Spinal cord (tissue), 10 donors: ENCODE results near the gene TBPL2. TPM values are rescaled to one million over a fixed set of nuclear protein-coding genes. Genes with fewer than 3 reads are reported as not detected.

Source experiments
- DNase-seq, 6 donors: peaks; one replicate each; pipeline versions ENCODE4 v3.0.0 to v3.0.0-alpha.2; 2013 to 2015; ENCODE audit warnings: low spot score in 6 of 6, low read depth in 4 of 6
- H3K27ac ChIP-seq: one replicate; pipeline ENCODE4 v1.5.1; 2013; ENCODE audit warnings: low read depth, low read length, control low read depth
- H3K27me3 ChIP-seq: one replicate; pipeline ENCODE4 v1.6.1; 2013; ENCODE audit warnings: low read length; ENCODE audit not compliant: control insufficient read depth, insufficient read depth
- H3K36me3 ChIP-seq: one replicate; pipeline ENCODE4 v1.6.1; 2013; ENCODE audit warnings: low read length; ENCODE audit not compliant: control insufficient read depth, insufficient read depth
- H3K4me1 ChIP-seq: one replicate; pipeline ENCODE4 v1.6.1; 2013; ENCODE audit warnings: low read length; ENCODE audit not compliant: control insufficient read depth, insufficient read depth
- H3K4me3 ChIP-seq: one replicate; pipeline ENCODE4 v1.5.1; 2013; ENCODE audit warnings: low read depth, low read length, control low read depth
- H3K9me3 ChIP-seq: one replicate; pipeline ENCODE4 v1.6.1; 2013; ENCODE audit warnings: low read length; ENCODE audit not compliant: control insufficient read depth, insufficient read depth
- WGBS: methylation state at CpG from one replicate; pipeline ENCODE4 v1.1.5; 2013; ENCODE audit warnings: missing lambda C conversion rate; ENCODE audit not compliant: insufficient coverage; 5-methylcytosine and 5-hydroxymethylcytosine counted together
- polyA plus RNA-seq, 2 donors: library from polyadenylated mRNA; unstranded; fragments of 120-200 nt; gene quantifications; one replicate each; pipeline ENCODE4 v1.2.1, GENCODE V29; 2013; ENCODE audit not compliant: insufficient read length in 2 of 2
- total RNA-seq, 2 donors: library from RNA; depleted of rRNA in 1 of 2; stranded (reverse); fragments of 120-200 nt in 1 of 2; fragments of >200 nt in 1 of 2; gene quantifications; one replicate each; pipeline versions ENCODE4 v1.2.3 to v1.2.4, GENCODE V29; 2013 to 2014
- donor health status: healthy.

The TBPL2 gene
- total and polyA plus RNA-seq, 4 donors, result not detected

DNA sequence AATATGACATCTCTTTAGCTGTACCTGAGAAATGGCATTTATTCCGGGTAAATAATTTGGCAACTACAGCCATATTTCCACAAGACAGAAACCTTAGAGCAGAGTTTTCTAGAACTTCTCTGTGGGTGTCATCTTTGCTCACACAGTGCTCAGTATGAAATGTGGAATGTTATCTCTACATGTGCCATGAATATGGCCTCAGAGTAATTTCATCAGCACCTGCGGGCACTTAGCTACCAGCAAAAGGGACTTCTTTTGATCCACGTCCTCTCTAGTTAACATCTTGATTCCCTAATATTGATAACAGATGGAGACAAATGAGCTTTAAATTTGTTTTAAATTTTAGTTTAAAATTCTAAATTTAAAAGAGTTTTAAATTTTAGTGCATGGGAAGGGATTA, 25.9 kb downstream of the TBPL2 start:
- Histone ChIP-seq H3K36me3 (no peaks in the 10 kb centered on the region), H3K9me3 (no peaks in the 10 kb centered on the region), H3K4me3 (no peak overlapping the region), H3K27ac (no peak overlapping the region), H3K27me3 (peaks cover 2% of the 10 kb centered on the region), H3K4me1 (no peaks in the 10 kb centered on the region)
- DNase-seq, result no peak
- no CpG with 5 or more reads among the region's 3 CpGs for WGBS

DNA sequence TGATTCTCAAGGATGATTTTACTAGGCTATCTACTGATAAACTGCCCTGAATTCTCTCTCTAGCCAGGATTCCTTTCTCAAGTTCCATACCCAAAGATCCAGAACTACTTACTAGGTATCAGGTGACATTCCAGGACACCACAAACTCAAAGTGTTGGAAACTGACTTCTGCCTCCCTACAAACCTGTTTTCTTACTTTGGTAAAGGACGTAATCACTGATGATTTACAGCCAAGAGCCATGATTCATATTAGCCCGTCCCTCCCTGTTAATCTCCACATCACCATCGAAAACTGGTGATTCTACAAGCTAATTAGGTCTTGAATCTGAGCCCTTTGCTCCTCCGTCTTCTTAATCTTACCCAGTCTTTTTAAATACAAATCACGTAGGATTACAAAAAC, 27.7 kb downstream of the TBPL2 start:
- no peak overlapping the region for H3K4me3 ChIP-seq
- peaks cover 2% of the 10 kb centered on the region for H3K27me3 ChIP-seq
- H3K4me1 ChIP-seq, result no peaks in the 10 kb centered on the region
- WGBS, result 90% methylated on average over 3 of the region's 5 CpGs
- H3K36me3 ChIP-seq, result no peaks in the 10 kb centered on the region
- peak in 1 of 6 donors; percentile 4 for DNase-seq
- no peaks in the 10 kb centered on the region for H3K9me3 ChIP-seq
- H3K27ac ChIP-seq, result no peak overlapping the region

DNA sequence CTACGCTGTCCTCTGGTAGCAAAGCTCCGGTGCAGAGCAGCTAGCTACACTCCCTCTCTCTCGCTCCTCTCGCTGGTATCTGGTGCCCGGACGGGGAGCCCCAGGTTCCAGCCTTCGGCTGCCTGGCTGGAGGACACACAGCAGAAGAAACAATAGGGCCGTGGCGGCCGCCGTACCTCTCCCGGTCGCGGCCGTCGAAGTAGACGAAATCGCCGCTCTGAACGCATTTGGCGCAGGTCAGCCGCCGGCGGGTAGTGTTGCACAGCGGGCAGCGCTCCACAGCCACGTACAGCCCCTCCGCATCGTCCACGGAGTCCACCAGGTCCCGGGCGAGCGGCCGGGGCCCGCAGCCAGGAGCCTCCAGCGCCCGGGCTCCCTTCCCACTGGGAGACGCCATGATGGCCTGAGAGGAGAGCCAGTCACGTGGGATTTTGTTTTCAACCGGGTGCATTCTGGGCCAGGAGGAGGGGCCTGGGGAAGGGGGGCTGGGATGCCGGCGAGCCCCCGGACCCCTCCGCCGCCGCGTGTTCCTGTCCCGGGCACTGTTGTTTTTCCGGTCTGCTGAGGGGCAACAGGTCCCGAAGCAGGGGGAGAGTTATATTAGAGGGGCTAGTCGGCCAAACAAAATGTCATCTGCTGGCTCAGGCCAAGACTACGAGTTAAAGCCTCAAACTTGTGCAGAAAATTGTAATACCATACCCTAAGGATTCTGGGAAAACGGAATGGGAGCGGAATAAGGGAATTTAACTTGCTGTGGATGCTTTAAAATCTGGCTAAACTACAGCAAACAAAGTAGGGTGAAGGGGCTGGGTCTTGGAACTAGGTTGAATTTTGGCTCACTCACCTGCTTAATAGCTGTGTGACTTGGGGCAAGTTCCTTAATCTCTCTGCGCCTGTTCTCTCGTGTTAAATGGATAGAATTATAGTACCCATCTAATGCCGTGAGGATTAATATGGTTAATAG, 28.7 kb downstream of the TBPL2 start, which contains the start of gene ATG14:
Gene ATG14 (minus strand): TSS at position 405 of the 964 bp plus-strand sequence. CDS start 8 bp downstream, at position 397.
- Histone ChIP-seq H3K4me3 (peak within 1 kb of the TSS; percentile 88), H3K9me3 (no peaks in the 10 kb centered on the region), H3K36me3 (peaks cover 3% of the 10 kb centered on the region), H3K27ac (peak within 1 kb of the TSS; percentile 87), H3K27me3 (peaks cover 2% of the 10 kb centered on the region), H3K4me1 (no peaks in the 10 kb centered on the region)
- WGBS, result under 1% methylated on average over 50 of the region's 57 CpGs
- peak; percentile 75 to 97 (median 86) for DNase-seq

DNA sequence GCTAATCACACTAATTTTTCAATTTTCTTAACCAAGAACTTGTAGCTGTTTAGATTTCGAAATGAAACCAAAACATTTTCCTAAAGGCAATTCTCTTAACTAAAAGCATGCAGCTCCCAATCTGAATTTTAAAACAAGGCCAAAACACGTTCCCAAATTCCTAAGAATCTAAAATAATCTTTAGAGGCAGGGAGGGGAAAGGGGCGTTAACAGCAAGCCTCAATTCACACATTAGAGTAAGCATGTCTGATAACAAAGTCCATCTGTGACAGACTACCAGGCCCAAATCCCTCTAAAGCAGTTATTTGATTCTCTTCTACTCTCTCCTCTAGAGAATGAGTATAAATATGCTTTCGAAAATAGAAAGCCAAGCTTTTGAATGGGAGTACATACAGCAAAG, 29.5 kb downstream of the TBPL2 start:
- Histone ChIP-seq H3K9me3 (no peaks in the 10 kb centered on the region), H3K36me3 (peaks cover 3% of the 10 kb centered on the region), H3K27me3 (peaks cover 2% of the 10 kb centered on the region), H3K4me1 (no peaks in the 10 kb centered on the region), H3K27ac (no peak overlapping the region), H3K4me3 (peak overlapping the region; percentile 88)
- no peak for DNase-seq
- no CpG with 5 or more reads among the region's 4 CpGs for WGBS

DNA sequence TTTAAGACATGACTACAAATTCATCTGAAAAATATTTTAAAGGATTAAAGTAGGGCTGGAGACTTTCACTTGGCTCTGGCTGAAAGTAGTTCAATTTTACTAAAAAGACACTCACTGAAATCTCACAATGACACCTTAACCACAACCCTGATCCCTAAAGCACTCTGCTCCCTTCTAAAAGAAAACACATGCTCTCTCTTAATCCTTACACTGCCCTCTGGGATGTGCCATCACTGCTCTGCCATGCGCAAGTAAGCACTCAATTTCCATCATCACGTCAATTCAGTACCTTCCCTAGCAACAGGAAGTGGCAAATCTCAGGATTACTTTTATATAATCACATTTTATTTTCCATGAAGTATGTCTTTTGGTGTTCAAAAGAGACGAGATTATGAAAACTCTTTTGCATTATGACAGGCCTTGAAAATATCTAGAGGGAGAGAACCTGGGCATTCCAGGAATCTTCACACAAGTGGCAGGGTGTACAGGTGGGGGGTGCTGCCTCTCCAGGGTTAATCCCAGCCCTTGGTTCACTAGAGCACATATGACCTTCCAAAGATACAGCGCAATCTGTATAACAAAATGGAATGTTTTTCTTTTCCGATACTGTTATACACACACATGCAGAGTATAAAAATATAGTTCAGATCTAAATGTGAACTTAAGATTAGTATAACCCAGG, 36.1 kb downstream of the TBPL2 start:
- H3K4me3 ChIP-seq, result no peak overlapping the region
- H3K27ac ChIP-seq, result no peak overlapping the region
- no peaks in the 10 kb centered on the region for H3K4me1 ChIP-seq
- DNase-seq, result no peak
- 83% methylated on average over 1 of the region's 5 CpGs for WGBS
- no peaks in the 10 kb centered on the region for H3K27me3 ChIP-seq
- no peaks in the 10 kb centered on the region for H3K9me3 ChIP-seq
- peaks cover 3% of the 10 kb centered on the region for H3K36me3 ChIP-seq

DNA sequence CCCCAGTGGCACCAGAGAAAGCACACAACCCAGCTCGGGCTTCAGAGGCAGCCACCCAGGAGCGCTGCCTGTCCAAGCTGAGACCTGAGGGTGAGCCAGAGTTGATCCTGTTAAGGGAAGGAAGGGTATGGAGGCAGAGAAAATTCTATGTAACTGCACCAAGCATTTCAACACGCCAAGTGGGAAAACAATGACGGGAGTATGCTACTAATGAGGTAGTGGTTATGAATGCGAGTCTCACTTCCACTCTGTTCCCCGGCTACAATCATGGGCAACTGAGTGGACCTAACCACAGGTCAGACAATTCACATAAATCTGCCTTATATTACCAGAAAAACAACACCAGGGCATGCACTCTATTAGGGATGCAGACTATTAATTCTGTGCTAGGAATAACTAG, 38.7 kb downstream of the TBPL2 start:
- Histone ChIP-seq H3K27me3 (no peaks in the 10 kb centered on the region), H3K9me3 (no peaks in the 10 kb centered on the region), H3K36me3 (no peaks in the 10 kb centered on the region), H3K27ac (no peak overlapping the region), H3K4me1 (no peaks in the 10 kb centered on the region), H3K4me3 (no peak overlapping the region)
- WGBS, result 83% methylated on average over 2 of the region's 6 CpGs
- no peak for DNase-seq

DNA sequence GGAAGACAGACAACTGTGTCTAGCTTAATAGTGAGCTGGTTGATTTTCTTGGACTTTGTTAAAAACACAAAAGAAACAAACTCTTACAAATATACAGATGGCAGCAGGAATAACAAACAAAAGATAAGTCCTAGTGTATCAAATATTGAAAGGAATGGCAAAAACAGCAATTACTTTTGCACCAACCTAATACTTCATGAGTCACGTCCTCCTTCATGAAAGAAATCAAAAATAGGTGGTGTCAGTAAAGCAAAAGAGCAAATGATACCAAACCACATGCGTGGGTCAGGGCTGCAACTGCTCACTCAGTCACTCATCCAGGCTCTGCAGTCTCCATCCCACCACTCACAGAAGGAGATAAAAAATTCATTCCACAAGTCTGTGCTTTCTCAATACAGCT, 40.6 kb downstream of the TBPL2 start:
- no CpG with 5 or more reads among the region's 2 CpGs for WGBS
- no peaks in the 10 kb centered on the region for H3K9me3 ChIP-seq
- no peaks in the 10 kb centered on the region for H3K4me1 ChIP-seq
- DNase-seq, result no peak
- peaks cover 5% of the 10 kb centered on the region for H3K36me3 ChIP-seq
- H3K27me3 ChIP-seq, result no peaks in the 10 kb centered on the region
- no peak overlapping the region for H3K4me3 ChIP-seq
- H3K27ac ChIP-seq, result no peak overlapping the region

DNA sequence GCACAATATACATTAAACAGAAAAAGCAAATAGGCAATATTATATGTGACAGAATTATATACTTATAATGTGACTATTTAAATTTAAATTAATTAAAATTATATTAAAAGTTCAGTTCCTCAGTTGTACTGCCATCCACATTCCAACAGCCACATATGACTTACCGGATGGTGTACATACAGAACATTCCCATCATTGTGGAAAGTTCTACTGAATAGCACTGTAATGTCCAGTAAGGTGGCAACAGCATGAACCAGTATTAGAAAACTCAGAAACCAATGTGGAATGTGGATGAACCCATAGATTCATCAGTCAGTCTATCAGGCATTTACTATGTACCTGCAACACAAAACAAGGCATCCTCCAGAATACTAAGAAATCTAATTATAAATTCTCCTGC, 41.2 kb downstream of the TBPL2 start:
- Histone ChIP-seq H3K9me3 (no peaks in the 10 kb centered on the region), H3K27ac (no peak overlapping the region), H3K36me3 (peaks cover 7% of the 10 kb centered on the region), H3K27me3 (no peaks in the 10 kb centered on the region), H3K4me1 (no peaks in the 10 kb centered on the region), H3K4me3 (no peak overlapping the region)
- no peak for DNase-seq
- no CpG with 5 or more reads among the region's 1 CpG for WGBS

DNA sequence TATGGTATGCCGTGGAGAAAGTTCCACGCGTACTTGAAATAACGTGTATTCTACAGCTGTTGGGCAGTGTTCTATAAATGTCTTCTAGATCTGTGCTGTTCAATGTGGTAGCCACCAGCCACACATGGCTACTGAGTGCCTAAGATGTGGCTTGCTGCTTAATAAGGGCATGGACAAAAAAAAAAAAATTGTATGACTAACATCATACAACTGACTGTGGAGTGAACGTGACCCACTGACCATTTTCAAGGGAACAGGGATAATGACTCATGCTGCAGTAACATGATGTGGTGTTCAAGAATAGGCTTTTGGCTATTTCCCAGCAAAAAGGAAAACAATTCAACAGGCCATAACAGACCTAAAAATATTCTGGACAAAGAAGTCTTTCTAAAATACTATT, 41.7 kb downstream of the TBPL2 start:
- Histone ChIP-seq H3K9me3 (no peaks in the 10 kb centered on the region), H3K36me3 (peaks cover 7% of the 10 kb centered on the region), H3K4me1 (no peaks in the 10 kb centered on the region), H3K27me3 (no peaks in the 10 kb centered on the region), H3K27ac (no peak overlapping the region), H3K4me3 (no peak overlapping the region)
- 100% methylated on average over 3 of the region's 5 CpGs for WGBS
- peak in 1 of 6 donors; percentile 1 for DNase-seq
